ENCODE measurements around the gene LRP1-AS.

Gene LRP1-AS

GRCh38 chr12:57119294-57120085, 27.9 kb downstream of the LRP1-AS start:
- DNase-seq (ENCODE audit: low spot score), result no peak

- DNase-seq (ENCODE audit: low spot score), result no peak
Observed at GRCh38 chr12:57118711-57119271, 28.6 kb downstream of the LRP1-AS start.

- DNase-seq (ENCODE audit: low spot score), result no peak
Observed at GRCh38 chr12:57116580-57117281, 30.7 kb downstream of the LRP1-AS start.

- DNase-seq (ENCODE audit: low spot score), result no peak
Observed at GRCh38 chr12:57112492-57113294, 34.7 kb downstream of the LRP1-AS start.

- DNase-seq (ENCODE audit: low spot score), result peak; percentile 73
Observed at GRCh38 chr12:57111031-57111734, 36.2 kb downstream of the LRP1-AS start, which contains the start of gene STAT6. TSS of gene STAT6 (minus strand) at chr12:57111362. CDS start at chr12:57108278, 3,084 bp downstream.

- DNase-seq (ENCODE audit: low spot score), result peak; percentile 93
Observed at GRCh38 chr12:57110104-57111030, 37.1 kb downstream of the LRP1-AS start.

GRCh38 chr12:57109207-57110103, 38.0 kb downstream of the LRP1-AS start:
- no peak for DNase-seq (ENCODE audit: low spot score)

- no peak for DNase-seq (ENCODE audit: low spot score)
Observed at GRCh38 chr12:57107456-57108155, 39.8 kb downstream of the LRP1-AS start.

GRCh38 chr12:57106021-57106708, 41.3 kb downstream of the LRP1-AS start:
- no peak for DNase-seq (ENCODE audit: low spot score)

- no peak for DNase-seq (ENCODE audit: low spot score)
Observed at GRCh38 chr12:57105011-57105753, 42.2 kb downstream of the LRP1-AS start.

- DNase-seq (ENCODE audit: low spot score), result no peak
Observed at GRCh38 chr12:57104292-57104910, 43.0 kb downstream of the LRP1-AS start.

- DNase-seq (ENCODE audit: low spot score), result no peak
Observed at GRCh38 chr12:57103856-57104255, 43.6 kb downstream of the LRP1-AS start.

GRCh38 chr12:57101892-57102695, 45.3 kb downstream of the LRP1-AS start:
- DNase-seq (ENCODE audit: low spot score), result no peak

- no peak for DNase-seq (ENCODE audit: low spot score)
Observed at GRCh38 chr12:57099766-57100165, 47.7 kb downstream of the LRP1-AS start.

GRCh38 chr12:57099047-57099714, 48.2 kb downstream of the LRP1-AS start:
- DNase-seq (ENCODE audit: low spot score), result no peak

Data from ecto neural progenitor cell (in vitro differentiated cells).